ENCODE measurements around the gene B4GALT6. TPM values are rescaled to one million over a fixed set of nuclear protein-coding genes. Genes with fewer than 3 reads are reported as not detected.

The B4GALT6 gene
- total RNA-seq, 1 donor from 2014 or later = 3.8 TPM

- H3K36me3 Mint-ChIP-seq (ENCODE audit: low read depth) = no peaks in the 10 kb centered on the region
Measured at GRCh38 chr18:31631526-31631925, 52.9 kb downstream of the B4GALT6 start.

DNA sequence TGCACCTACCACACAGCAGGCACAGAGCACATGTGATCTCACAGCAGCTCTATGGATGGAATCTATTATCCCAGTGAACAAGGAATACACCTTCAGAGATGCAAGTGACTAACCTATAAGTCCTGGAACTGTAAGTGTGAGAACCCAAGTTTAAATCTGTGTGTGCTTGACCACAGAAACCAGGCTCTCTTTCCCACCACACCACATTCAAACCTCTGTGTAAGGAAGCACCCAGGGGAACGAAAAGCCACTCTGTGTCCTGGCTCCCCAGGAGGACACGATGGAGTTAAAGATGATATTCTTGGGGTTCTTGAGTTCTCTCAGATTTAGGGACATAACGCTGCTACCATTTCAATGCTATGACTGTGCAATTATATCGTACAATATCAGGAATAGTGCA, 53.8 kb downstream of the B4GALT6 start:
- H3K9me3 Mint-ChIP-seq = no peaks in the 10 kb centered on the region
- CTCF ChIA-PET = no interaction called here
- TF ChIP-seq, protein P1, sequence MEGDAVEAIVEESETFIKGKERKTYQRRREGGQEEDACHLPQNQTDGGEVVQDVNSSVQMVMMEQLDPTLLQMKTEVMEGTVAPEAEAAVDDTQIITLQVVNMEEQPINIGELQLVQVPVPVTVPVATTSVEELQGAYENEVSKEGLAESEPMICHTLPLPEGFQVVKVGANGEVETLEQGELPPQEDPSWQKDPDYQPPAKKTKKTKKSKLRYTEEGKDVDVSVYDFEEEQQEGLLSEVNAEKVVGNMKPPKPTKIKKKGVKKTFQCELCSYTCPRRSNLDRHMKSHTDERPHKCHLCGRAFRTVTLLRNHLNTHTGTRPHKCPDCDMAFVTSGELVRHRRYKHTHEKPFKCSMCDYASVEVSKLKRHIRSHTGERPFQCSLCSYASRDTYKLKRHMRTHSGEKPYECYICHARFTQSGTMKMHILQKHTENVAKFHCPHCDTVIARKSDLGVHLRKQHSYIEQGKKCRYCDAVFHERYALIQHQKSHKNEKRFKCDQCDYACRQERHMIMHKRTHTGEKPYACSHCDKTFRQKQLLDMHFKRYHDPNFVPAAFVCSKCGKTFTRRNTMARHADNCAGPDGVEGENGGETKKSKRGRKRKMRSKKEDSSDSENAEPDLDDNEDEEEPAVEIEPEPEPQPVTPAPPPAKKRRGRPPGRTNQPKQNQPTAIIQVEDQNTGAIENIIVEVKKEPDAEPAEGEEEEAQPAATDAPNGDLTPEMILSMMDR (IDR thresholded peaks at IDR 0.05) = no peak
- DNase-seq (no peak), ATAC-seq (ENCODE audit: low read depth) (no peak)
- H3K36me3 Mint-ChIP-seq (ENCODE audit: low read depth) = no peaks in the 10 kb centered on the region
- POLR2A ChIA-PET = no interaction called here
- no peaks in the 10 kb centered on the region for H3K27me3 Mint-ChIP-seq
- no peak overlapping the region for H3K27ac Mint-ChIP-seq
- intact Hi-C loops (cut with micrococcal nuclease) = no loop called here
- no peak overlapping the region for H3K4me3 Mint-ChIP-seq
- peaks cover 18% of the 10 kb centered on the region for H3K4me1 Mint-ChIP-seq

More at GRCh38 chr18:31631526-31631925, 52.9 kb downstream of the B4GALT6 start:
- CTCF ChIA-PET = no interaction called here
- peaks cover 2% of the 10 kb centered on the region for H3K9me3 Mint-ChIP-seq
- DNase-seq (no peak), ATAC-seq (ENCODE audit: low read depth) (no peak)
- no peak overlapping the region for H3K4me3 Mint-ChIP-seq
- H3K27ac Mint-ChIP-seq = no peak overlapping the region
- intact Hi-C loops (cut with micrococcal nuclease) = no loop called here
- POLR2A ChIA-PET = no interaction called here
- TF ChIP-seq, protein P1 (IDR thresholded peaks at IDR 0.05) = no peak
- no peaks in the 10 kb centered on the region for H3K27me3 Mint-ChIP-seq
- H3K4me1 Mint-ChIP-seq = peaks cover 18% of the 10 kb centered on the region

GRCh38 chr18:31626409-31626808, 58.0 kb downstream of the B4GALT6 start:
- ChIA-PET CTCF (no interaction called here), POLR2A (no interaction called here)
- peaks cover 4% of the 10 kb centered on the region for H3K4me1 Mint-ChIP-seq
- H3K27me3 Mint-ChIP-seq = no peaks in the 10 kb centered on the region
- DNase-seq (no peak), ATAC-seq (ENCODE audit: low read depth) (no peak)
- H3K9me3 Mint-ChIP-seq = no peaks in the 10 kb centered on the region
- no peaks in the 10 kb centered on the region for H3K36me3 Mint-ChIP-seq (ENCODE audit: low read depth)
- TF ChIP-seq, protein P1 (IDR thresholded peaks at IDR 0.05) = no peak
- no peak overlapping the region for H3K27ac Mint-ChIP-seq
- no peak overlapping the region for H3K4me3 Mint-ChIP-seq
- intact Hi-C loops (cut with micrococcal nuclease) = no loop called here

GRCh38 chr18:31624892-31625640, 59.3 kb downstream of the B4GALT6 start:
- no peak overlapping the region for H3K27ac Mint-ChIP-seq

GRCh38 chr18:31619291-31619690, 65.1 kb downstream of the B4GALT6 start:
- no peaks in the 10 kb centered on the region for H3K27me3 Mint-ChIP-seq
- H3K27ac Mint-ChIP-seq = no peak overlapping the region
- H3K4me3 Mint-ChIP-seq = no peak overlapping the region
- no peak for DNase-seq
- TF ChIP-seq, protein P1 (IDR thresholded peaks at IDR 0.05) = no peak
- ATAC-seq (ENCODE audit: low read depth) = no peak
- H3K4me1 Mint-ChIP-seq = peaks cover 2% of the 10 kb centered on the region
- POLR2A ChIA-PET = no interaction called here
- intact Hi-C loops (cut with micrococcal nuclease) = no loop called here
- no peaks in the 10 kb centered on the region for H3K36me3 Mint-ChIP-seq (ENCODE audit: low read depth)
- H3K9me3 Mint-ChIP-seq = no peaks in the 10 kb centered on the region
- CTCF ChIA-PET = no interaction called here

More at GRCh38 chr18:31624892-31625640, 59.3 kb downstream of the B4GALT6 start:
- POLR2A ChIA-PET = no interaction called here
- DNase-seq = no peak
- H3K36me3 Mint-ChIP-seq (ENCODE audit: low read depth) = no peaks in the 10 kb centered on the region
- no peaks in the 10 kb centered on the region for H3K27me3 Mint-ChIP-seq
- H3K4me3 Mint-ChIP-seq = no peak overlapping the region
- ATAC-seq (ENCODE audit: low read depth) = no peak
- H3K9me3 Mint-ChIP-seq = no peaks in the 10 kb centered on the region
- H3K4me1 Mint-ChIP-seq = peaks cover 2% of the 10 kb centered on the region
- intact Hi-C loops (cut with micrococcal nuclease) = no loop called here
- CTCF ChIA-PET = no interaction called here
- TF ChIP-seq, protein P1 (IDR thresholded peaks at IDR 0.05) = no peak

Data from activated B cell treated with CpG ODN at 0.5 μM for 24 hours (primary cell).